Smooth muscle cell (in vitro differentiated cells): ENCODE measurements around the gene CPXM2. TPM values are rescaled to one million over a fixed set of nuclear protein-coding genes. Genes with fewer than 3 reads are reported as not detected.

Experiments used
- DNase-seq: peaks from one replicate; lab custom pipeline; 2025; ENCODE audit not compliant: unreplicated experiment; lab: John Stamatoyannopoulos, UW
- H2AFZ ChIP-seq: fragments of 200-600 bp; sonication (generic); 2 replicates; pipeline ENCODE4 v1.6.0; 2016; ENCODE audit warnings: antibody characterized with exemption, low read depth, mild to moderate bottlenecking
- H3F3A ChIP-seq: fragments of 200-600 bp; sonication (generic); 2 replicates; pipeline ENCODE4 v1.6.0; 2017; ENCODE audit warnings: antibody characterized with exemption, low read depth
- H3K27ac ChIP-seq: fragments of 200-600 bp; sonication (generic); 2 replicates; pipeline ENCODE4 v1.5.1; 2016; ENCODE audit warnings: low read depth, mild to moderate bottlenecking
- H3K27me3 ChIP-seq: fragments of 200-600 bp; sonication (generic); 2 replicates; pipeline ENCODE4 v1.6.1; 2016; ENCODE audit warnings: low read depth, mild to moderate bottlenecking
- H3K36me3 ChIP-seq: fragments of 200-600 bp; sonication (generic); 2 replicates; pipeline ENCODE4 v1.5.1; 2016; ENCODE audit warnings: low read depth
- H3K4me1 ChIP-seq: fragments of 200-600 bp; sonication (generic); 2 replicates; pipeline ENCODE4 v1.5.1; 2016; ENCODE audit warnings: low read depth
- H3K4me2 ChIP-seq: fragments of 200-600 bp; sonication (generic); 2 replicates; pipeline ENCODE4 v1.6.0; 2016; ENCODE audit warnings: mild to moderate bottlenecking
- H3K4me3 ChIP-seq: fragments of 200-600 bp; sonication (generic); 2 replicates; pipeline ENCODE4 v1.5.1; 2016; ENCODE audit warnings: mild to moderate bottlenecking
- H3K79me2 ChIP-seq: fragments of 200-600 bp; sonication (generic); 2 replicates; pipeline ENCODE4 v1.6.0; 2016; ENCODE audit warnings: low read depth, mild to moderate bottlenecking
- H3K9ac ChIP-seq: fragments of 200-600 bp; sonication (generic); 2 replicates; pipeline ENCODE4 v1.6.0; 2016; ENCODE audit warnings: low read depth
- H3K9me3 ChIP-seq: fragments of 200-600 bp; sonication (generic); replicated peaks from 2 replicates; pipeline ENCODE4 v1.5.1; 2016; ENCODE audit warnings: low read depth
- H4K20me1 ChIP-seq: fragments of 200-600 bp; sonication (generic); 2 replicates; pipeline ENCODE4 v1.6.0; 2016; ENCODE audit warnings: low read depth
- WGBS: methylation state at CpG from one replicate; pipeline ENCODE4 v1.1.7; 2016; ENCODE audit warnings: low lambda C conversion rate; 5-methylcytosine and 5-hydroxymethylcytosine counted together
- polyA plus RNA-seq: library from polyadenylated mRNA; unstranded; fragments of >200 nt; fragmentation: Nextera tagmentation; extraction: Ambion mirVana; gene quantifications from 2 replicates; pipeline ENCODE4 v1.2.1, GENCODE V29; 2016
- total RNA-seq: library from RNA; depleted of rRNA; stranded (reverse); fragments of >200 nt; gene quantifications from 2 replicates; pipeline ENCODE4 v1.2.3, GENCODE V29; 2014
- TF ChIP-seq, protein P1 (sequence below): fragments of 200-600 bp; sonication (generic); IDR thresholded peaks from 2 replicates; pipeline ENCODE4 v1.5.1; 2017; ENCODE audit warnings: borderline replicate concordance, mild to moderate bottlenecking, antibody characterized with exemption; ENCODE audit not compliant: insufficient read depth, poor library complexity, severe bottlenecking

CPXM2 gene
- total and polyA plus RNA-seq, 2 experiments from 2014 or later = 31.2 to 65.5 TPM

- Histone ChIP-seq H3K36me3 (no peaks in the 10 kb centered on the region), H3K9me3 (no peaks in the 10 kb centered on the region), H3K9ac (no peak overlapping the region), H3K4me2 (no peak overlapping the region), H3K79me2 (no peaks in the 10 kb centered on the region), H3K27me3 (peaks cover 4% of the 10 kb centered on the region), H3K27ac (no peak overlapping the region), H2AFZ (no peak overlapping the region), H3F3A (no peaks in the 10 kb centered on the region), H4K20me1 (no peaks in the 10 kb centered on the region), H3K4me3 (no peak overlapping the region), H3K4me1 (peaks cover 10% of the 10 kb centered on the region)
- TF ChIP-seq, protein P1, sequence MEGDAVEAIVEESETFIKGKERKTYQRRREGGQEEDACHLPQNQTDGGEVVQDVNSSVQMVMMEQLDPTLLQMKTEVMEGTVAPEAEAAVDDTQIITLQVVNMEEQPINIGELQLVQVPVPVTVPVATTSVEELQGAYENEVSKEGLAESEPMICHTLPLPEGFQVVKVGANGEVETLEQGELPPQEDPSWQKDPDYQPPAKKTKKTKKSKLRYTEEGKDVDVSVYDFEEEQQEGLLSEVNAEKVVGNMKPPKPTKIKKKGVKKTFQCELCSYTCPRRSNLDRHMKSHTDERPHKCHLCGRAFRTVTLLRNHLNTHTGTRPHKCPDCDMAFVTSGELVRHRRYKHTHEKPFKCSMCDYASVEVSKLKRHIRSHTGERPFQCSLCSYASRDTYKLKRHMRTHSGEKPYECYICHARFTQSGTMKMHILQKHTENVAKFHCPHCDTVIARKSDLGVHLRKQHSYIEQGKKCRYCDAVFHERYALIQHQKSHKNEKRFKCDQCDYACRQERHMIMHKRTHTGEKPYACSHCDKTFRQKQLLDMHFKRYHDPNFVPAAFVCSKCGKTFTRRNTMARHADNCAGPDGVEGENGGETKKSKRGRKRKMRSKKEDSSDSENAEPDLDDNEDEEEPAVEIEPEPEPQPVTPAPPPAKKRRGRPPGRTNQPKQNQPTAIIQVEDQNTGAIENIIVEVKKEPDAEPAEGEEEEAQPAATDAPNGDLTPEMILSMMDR = no peak
- WGBS = 63% methylated on average over 8 of the region's 8 CpGs
- DNase-seq = no peak
Measured at GRCh38 chr10:123913688-123914268, 22.2 kb upstream of the CPXM2 start.

GRCh38 chr10:123912871-123913270 is 21.3 kb upstream of the CPXM2 start:
- Histone ChIP-seq H3K27me3 (peaks cover 7% of the 10 kb centered on the region), H4K20me1 (no peaks in the 10 kb centered on the region), H3K4me1 (peaks cover 10% of the 10 kb centered on the region), H3K36me3 (no peaks in the 10 kb centered on the region), H3K9ac (no peak overlapping the region), H3K4me2 (no peak overlapping the region), H3K9me3 (no peaks in the 10 kb centered on the region), H2AFZ (no peak overlapping the region), H3K79me2 (no peaks in the 10 kb centered on the region), H3K4me3 (no peak overlapping the region), H3F3A (no peaks in the 10 kb centered on the region), H3K27ac (no peak overlapping the region)
- no peak for DNase-seq
- TF ChIP-seq, protein P1 = no peak
- WGBS = 53% methylated on average over 3 of the region's 3 CpGs

DNA sequence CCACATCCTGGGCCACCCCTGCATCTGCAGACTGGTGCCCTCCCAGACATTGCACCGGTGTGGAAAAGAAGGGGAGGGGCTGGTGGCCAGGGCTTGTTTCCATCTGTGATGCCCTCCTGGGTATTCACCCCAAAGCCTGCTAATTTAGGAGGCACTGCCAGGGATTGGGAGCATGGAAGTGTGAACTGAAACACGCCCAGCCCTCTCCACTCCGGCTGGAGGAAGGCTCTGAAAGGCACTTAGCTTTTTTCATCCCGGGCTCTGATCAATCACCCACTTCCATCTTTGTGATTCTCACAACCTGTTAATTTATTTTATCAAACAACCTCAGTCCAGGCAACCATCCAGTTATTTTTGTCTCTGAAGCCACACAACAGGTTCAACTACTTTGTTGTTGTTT is 20.9 kb upstream of the CPXM2 start:
- DNase-seq = no peak
- no peak overlapping the region for H3K4me3 ChIP-seq
- H3K79me2 ChIP-seq = no peaks in the 10 kb centered on the region
- H3K27ac ChIP-seq = no peak overlapping the region
- no peaks in the 10 kb centered on the region for H3K9me3 ChIP-seq
- H2AFZ ChIP-seq = no peak overlapping the region
- no peak overlapping the region for H3K4me2 ChIP-seq
- TF ChIP-seq, protein P1 = no peak
- H3F3A ChIP-seq = no peaks in the 10 kb centered on the region
- no peak overlapping the region for H3K9ac ChIP-seq
- H3K27me3 ChIP-seq = peaks cover 7% of the 10 kb centered on the region
- H3K4me1 ChIP-seq = peaks cover 10% of the 10 kb centered on the region
- WGBS = 91% methylated on average over 4 of the region's 4 CpGs
- H3K36me3 ChIP-seq = no peaks in the 10 kb centered on the region
- no peaks in the 10 kb centered on the region for H4K20me1 ChIP-seq

DNA sequence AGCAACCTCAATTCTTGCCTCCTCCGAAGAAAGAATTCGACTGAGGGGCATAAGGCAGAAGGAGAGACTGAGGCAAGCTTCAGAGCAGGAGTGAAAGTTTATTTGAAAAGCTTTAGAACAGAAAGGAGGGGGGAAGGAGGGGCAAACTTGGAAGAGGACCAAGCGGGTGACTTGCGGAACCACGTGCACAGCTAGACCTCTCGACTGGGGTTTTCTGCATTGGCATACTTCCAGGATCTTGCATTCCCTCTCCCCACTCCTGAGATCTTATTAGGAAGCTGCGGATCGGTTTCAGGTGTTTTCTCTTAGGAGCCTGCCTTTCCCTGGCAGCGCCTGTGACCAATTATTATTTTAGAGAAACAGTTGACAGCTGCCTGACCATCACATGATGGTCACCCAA is 20.3 kb upstream of the CPXM2 start:
- DNase-seq = no peak
- no peak overlapping the region for H2AFZ ChIP-seq
- H3F3A ChIP-seq = no peaks in the 10 kb centered on the region
- no peaks in the 10 kb centered on the region for H4K20me1 ChIP-seq
- H3K27ac ChIP-seq = no peak overlapping the region
- H3K9me3 ChIP-seq = no peaks in the 10 kb centered on the region
- H3K4me2 ChIP-seq = no peak overlapping the region
- WGBS = 82% methylated on average over 9 of the region's 9 CpGs
- no peak overlapping the region for H3K4me3 ChIP-seq
- H3K9ac ChIP-seq = no peak overlapping the region
- TF ChIP-seq, protein P1 = no peak
- H3K79me2 ChIP-seq = no peaks in the 10 kb centered on the region
- H3K36me3 ChIP-seq = no peaks in the 10 kb centered on the region
- H3K4me1 ChIP-seq = peaks cover 10% of the 10 kb centered on the region
- peaks cover 7% of the 10 kb centered on the region for H3K27me3 ChIP-seq
